H1 (cell line): ENCODE data around the gene PDS5A. TPM values are rescaled to one million over a fixed set of nuclear protein-coding genes. Genes with fewer than 3 reads are reported as not detected.

Source experiments
- polyA plus RNA-seq, 7 experiments: library from polyadenylated mRNA; depleted of rRNA in 3 of 7; stranded (reverse) in 5 of 7; unstranded in 2 of 7; fragments of >200 nt in 5 of 7; fragments of 200-250 nt in 2 of 7; gene quantifications; 1 replicate in 5 of 7; 2 replicates in 1 of 7; 4 replicates in 1 of 7; pipeline versions ENCODE4 v1.2.1 to v1.2.3, GENCODE V29; 2011 to 2013; ENCODE audit warnings: missing spikeins in 2 of 7, mixed read lengths in 2 of 7
- total RNA-seq: library from RNA; stranded (reverse); fragmentation: NEBNext Ultra II Directional; extraction: Animal tissue kit (Norgen Biotek cat#: 25700); gene quantifications from 2 replicates; pipeline ENCODE4 v1.2.1, GENCODE V29; 2021
- TF ChIP-seq, protein P1 (sequence below): fragments of 300-600 bp; sonication (generic); IDR thresholded peaks from 2 replicates; pipeline ENCODE4 v1.7.1; 2012; ENCODE audit warnings: low read length, moderate library complexity, mild to moderate bottlenecking, inconsistent platforms; ENCODE audit not compliant: insufficient replicate concordance

The PDS5A gene
- total and polyA plus RNA-seq, 2 of the 8 experiments (the other 6 are each of a cell fraction or from before 2014, with no cell fraction given) = 15.5 to 76.6 TPM

DNA sequence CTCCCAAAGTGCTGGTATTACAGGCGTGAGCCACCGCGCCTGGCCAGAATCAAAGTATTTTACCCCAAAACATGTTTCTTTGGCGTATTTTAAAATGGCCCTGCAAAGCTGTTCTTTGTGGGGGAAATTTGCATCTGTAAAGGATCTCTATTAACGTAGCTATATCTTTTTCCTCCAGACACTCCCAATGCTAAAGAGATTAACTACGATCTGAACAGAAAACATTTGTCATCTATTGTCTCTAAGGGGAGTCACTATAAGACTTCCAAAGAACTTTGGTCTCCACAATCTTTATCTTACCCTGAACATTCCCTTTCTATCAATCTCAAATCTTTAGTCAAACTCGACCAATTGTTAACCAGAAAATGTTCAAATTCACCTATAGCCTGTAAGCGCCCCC is 19.1 kb upstream of the PDS5A start (continued):
- TF ChIP-seq, protein P1, sequence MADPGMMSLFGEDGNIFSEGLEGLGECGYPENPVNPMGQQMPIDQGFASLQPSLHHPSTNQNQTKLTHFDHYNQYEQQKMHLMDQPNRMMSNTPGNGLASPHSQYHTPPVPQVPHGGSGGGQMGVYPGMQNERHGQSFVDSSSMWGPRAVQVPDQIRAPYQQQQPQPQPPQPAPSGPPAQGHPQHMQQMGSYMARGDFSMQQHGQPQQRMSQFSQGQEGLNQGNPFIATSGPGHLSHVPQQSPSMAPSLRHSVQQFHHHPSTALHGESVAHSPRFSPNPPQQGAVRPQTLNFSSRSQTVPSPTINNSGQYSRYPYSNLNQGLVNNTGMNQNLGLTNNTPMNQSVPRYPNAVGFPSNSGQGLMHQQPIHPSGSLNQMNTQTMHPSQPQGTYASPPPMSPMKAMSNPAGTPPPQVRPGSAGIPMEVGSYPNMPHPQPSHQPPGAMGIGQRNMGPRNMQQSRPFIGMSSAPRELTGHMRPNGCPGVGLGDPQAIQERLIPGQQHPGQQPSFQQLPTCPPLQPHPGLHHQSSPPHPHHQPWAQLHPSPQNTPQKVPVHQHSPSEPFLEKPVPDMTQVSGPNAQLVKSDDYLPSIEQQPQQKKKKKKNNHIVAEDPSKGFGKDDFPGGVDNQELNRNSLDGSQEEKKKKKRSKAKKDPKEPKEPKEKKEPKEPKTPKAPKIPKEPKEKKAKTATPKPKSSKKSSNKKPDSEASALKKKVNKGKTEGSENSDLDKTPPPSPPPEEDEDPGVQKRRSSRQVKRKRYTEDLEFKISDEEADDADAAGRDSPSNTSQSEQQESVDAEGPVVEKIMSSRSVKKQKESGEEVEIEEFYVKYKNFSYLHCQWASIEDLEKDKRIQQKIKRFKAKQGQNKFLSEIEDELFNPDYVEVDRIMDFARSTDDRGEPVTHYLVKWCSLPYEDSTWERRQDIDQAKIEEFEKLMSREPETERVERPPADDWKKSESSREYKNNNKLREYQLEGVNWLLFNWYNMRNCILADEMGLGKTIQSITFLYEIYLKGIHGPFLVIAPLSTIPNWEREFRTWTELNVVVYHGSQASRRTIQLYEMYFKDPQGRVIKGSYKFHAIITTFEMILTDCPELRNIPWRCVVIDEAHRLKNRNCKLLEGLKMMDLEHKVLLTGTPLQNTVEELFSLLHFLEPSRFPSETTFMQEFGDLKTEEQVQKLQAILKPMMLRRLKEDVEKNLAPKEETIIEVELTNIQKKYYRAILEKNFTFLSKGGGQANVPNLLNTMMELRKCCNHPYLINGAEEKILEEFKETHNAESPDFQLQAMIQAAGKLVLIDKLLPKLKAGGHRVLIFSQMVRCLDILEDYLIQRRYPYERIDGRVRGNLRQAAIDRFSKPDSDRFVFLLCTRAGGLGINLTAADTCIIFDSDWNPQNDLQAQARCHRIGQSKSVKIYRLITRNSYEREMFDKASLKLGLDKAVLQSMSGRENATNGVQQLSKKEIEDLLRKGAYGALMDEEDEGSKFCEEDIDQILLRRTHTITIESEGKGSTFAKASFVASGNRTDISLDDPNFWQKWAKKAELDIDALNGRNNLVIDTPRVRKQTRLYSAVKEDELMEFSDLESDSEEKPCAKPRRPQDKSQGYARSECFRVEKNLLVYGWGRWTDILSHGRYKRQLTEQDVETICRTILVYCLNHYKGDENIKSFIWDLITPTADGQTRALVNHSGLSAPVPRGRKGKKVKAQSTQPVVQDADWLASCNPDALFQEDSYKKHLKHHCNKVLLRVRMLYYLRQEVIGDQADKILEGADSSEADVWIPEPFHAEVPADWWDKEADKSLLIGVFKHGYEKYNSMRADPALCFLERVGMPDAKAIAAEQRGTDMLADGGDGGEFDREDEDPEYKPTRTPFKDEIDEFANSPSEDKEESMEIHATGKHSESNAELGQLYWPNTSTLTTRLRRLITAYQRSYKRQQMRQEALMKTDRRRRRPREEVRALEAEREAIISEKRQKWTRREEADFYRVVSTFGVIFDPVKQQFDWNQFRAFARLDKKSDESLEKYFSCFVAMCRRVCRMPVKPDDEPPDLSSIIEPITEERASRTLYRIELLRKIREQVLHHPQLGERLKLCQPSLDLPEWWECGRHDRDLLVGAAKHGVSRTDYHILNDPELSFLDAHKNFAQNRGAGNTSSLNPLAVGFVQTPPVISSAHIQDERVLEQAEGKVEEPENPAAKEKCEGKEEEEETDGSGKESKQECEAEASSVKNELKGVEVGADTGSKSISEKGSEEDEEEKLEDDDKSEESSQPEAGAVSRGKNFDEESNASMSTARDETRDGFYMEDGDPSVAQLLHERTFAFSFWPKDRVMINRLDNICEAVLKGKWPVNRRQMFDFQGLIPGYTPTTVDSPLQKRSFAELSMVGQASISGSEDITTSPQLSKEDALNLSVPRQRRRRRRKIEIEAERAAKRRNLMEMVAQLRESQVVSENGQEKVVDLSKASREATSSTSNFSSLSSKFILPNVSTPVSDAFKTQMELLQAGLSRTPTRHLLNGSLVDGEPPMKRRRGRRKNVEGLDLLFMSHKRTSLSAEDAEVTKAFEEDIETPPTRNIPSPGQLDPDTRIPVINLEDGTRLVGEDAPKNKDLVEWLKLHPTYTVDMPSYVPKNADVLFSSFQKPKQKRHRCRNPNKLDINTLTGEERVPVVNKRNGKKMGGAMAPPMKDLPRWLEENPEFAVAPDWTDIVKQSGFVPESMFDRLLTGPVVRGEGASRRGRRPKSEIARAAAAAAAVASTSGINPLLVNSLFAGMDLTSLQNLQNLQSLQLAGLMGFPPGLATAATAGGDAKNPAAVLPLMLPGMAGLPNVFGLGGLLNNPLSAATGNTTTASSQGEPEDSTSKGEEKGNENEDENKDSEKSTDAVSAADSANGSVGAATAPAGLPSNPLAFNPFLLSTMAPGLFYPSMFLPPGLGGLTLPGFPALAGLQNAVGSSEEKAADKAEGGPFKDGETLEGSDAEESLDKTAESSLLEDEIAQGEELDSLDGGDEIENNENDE = no peak
